KMS-11 (cell line): Measurements from ENCODE around the gene HNRNPUL1.

Source experiments
- H2AFZ ChIP-seq: fragments of 200-600 bp; sonication (generic); 2 replicates; pipeline ENCODE4 v1.6.1; 2016; ENCODE audit warnings: antibody characterized with exemption, mixed run types, low read depth
- H3K27ac ChIP-seq: fragments of 200-600 bp; sonication (generic); 2 replicates; pipeline ENCODE4 v1.6.1; 2016; ENCODE audit warnings: mild to moderate bottlenecking, mixed run types
- H3K27me3 ChIP-seq: fragments of 200-600 bp; sonication (generic); 2 replicates; pipeline ENCODE4 v1.6.1; 2017; ENCODE audit warnings: mild to moderate bottlenecking, low read depth, mixed run types, moderate library complexity; ENCODE audit not compliant: insufficient read depth
- H3K36me3 ChIP-seq: fragments of 200-600 bp; sonication (generic); 2 replicates; pipeline ENCODE4 v1.6.1; 2017; ENCODE audit warnings: mild to moderate bottlenecking, mixed run types; ENCODE audit not compliant: insufficient read depth
- H3K4me1 ChIP-seq: fragments of 200-600 bp; sonication (generic); 2 replicates; pipeline ENCODE4 v1.6.1; 2016; ENCODE audit warnings: mild to moderate bottlenecking, low read depth, mixed run types; ENCODE audit not compliant: poor library complexity, severe bottlenecking
- H3K4me2 ChIP-seq: fragments of 200-600 bp; sonication (generic); 2 replicates; pipeline ENCODE4 v1.7.0; 2016; ENCODE audit warnings: mild to moderate bottlenecking, mixed run types
- H3K4me3 ChIP-seq: fragments of 200-600 bp; sonication (generic); IDR thresholded peaks from 2 replicates; pipeline ENCODE4 v1.6.1; 2017; ENCODE audit warnings: low read depth, low read length, mixed read lengths; ENCODE audit not compliant: insufficient read depth
- H3K79me2 ChIP-seq: fragments of 200-600 bp; sonication (generic); 2 replicates; pipeline ENCODE4 v1.6.1; 2016; ENCODE audit warnings: low read depth, mixed run types; ENCODE audit not compliant: insufficient read depth
- H3K9ac ChIP-seq: fragments of 200-600 bp; sonication (generic); 2 replicates; pipeline ENCODE4 v1.6.1; 2016; ENCODE audit warnings: mild to moderate bottlenecking, mixed run types
- H4K20me1 ChIP-seq: fragments of 200-600 bp; sonication (generic); 2 replicates; pipeline ENCODE4 v1.6.1; 2016; ENCODE audit warnings: mild to moderate bottlenecking, mixed run types; ENCODE audit not compliant: insufficient read depth
- TF ChIP-seq, protein P1 (sequence below): fragments of 200-600 bp; sonication (generic); conservative IDR thresholded peaks from 2 replicates; pipeline ENCODE4 v1.6.1; 2017; ENCODE audit warnings: low read depth, mild to moderate bottlenecking, antibody characterized with exemption, low read length, moderate library complexity, mixed read lengths

The HNRNPUL1 gene

DNA sequence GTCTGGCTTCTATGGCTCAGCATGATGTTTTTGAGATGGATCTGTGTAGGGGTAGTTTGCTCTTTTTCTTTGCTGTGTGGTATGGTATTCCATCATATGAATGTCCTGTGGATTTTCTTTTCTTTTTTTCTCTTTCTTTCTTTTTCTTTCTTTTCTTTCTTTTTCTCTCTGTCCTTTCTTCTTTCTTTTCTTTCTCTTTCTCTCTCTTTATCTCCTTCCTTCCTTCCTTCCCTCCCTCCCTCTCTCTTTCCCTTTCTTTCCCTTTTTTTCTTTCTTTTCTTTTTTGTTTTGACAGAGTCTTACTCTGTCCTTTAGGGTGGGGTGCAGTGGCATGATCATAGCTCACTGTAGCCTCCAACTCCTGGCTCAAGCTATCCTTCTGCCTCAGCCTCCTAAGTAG is 9.0 kb upstream of the HNRNPUL1 start:
- Histone ChIP-seq H3K4me3 (no peak overlapping the region), H3K4me2 (no peak overlapping the region), H3K27me3 (0 out of 2 replicates have a peak, but pooled peaks cover 10% of the 10 kb centered on the region), H3K4me1 (no peaks in the 10 kb centered on the region), H3K36me3 (no peaks in the 10 kb centered on the region), H3K27ac (no peak overlapping the region), H2AFZ (no peak overlapping the region), H3K79me2 (no peaks in the 10 kb centered on the region), H4K20me1 (no peaks in the 10 kb centered on the region), H3K9ac (no peak overlapping the region)
- TF ChIP-seq, protein P1, sequence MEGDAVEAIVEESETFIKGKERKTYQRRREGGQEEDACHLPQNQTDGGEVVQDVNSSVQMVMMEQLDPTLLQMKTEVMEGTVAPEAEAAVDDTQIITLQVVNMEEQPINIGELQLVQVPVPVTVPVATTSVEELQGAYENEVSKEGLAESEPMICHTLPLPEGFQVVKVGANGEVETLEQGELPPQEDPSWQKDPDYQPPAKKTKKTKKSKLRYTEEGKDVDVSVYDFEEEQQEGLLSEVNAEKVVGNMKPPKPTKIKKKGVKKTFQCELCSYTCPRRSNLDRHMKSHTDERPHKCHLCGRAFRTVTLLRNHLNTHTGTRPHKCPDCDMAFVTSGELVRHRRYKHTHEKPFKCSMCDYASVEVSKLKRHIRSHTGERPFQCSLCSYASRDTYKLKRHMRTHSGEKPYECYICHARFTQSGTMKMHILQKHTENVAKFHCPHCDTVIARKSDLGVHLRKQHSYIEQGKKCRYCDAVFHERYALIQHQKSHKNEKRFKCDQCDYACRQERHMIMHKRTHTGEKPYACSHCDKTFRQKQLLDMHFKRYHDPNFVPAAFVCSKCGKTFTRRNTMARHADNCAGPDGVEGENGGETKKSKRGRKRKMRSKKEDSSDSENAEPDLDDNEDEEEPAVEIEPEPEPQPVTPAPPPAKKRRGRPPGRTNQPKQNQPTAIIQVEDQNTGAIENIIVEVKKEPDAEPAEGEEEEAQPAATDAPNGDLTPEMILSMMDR: no peak

DNA sequence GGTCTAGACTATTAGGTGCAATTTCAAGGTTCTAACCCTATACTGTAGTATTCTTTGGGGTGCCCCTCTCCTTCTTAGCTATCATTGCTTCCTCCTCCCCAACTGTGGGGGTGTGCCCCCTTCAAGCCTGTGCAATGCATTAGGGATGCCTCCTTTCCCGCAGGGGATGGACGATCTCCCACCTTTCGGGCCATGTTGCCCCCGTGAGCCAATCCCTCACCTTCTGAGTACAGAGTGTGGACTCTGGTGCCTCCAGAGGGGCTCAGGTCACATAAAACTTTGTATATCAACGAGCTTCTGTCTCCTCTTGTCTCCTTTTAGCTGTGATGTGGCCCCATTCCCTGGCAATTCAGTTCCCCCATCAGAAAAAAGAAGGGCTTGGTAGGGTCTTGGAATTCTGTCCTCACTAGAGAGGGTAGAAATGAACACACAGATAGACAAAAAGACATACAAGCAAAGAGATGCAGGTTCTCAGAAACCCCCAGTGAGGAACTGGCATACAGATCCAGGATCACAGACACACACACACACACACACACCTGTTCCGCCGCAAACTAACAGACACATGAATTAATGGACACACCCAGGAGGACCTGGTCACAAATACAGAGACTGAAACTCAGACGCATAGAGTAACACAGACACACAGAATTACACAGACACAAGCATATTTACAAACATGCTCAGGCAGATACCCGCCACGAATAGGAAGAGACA is 2.5 kb upstream of the HNRNPUL1 start:
- no peak overlapping the region for H3K27ac ChIP-seq
- no peaks in the 10 kb centered on the region for H4K20me1 ChIP-seq
- TF ChIP-seq, protein P1: no peak

DNA sequence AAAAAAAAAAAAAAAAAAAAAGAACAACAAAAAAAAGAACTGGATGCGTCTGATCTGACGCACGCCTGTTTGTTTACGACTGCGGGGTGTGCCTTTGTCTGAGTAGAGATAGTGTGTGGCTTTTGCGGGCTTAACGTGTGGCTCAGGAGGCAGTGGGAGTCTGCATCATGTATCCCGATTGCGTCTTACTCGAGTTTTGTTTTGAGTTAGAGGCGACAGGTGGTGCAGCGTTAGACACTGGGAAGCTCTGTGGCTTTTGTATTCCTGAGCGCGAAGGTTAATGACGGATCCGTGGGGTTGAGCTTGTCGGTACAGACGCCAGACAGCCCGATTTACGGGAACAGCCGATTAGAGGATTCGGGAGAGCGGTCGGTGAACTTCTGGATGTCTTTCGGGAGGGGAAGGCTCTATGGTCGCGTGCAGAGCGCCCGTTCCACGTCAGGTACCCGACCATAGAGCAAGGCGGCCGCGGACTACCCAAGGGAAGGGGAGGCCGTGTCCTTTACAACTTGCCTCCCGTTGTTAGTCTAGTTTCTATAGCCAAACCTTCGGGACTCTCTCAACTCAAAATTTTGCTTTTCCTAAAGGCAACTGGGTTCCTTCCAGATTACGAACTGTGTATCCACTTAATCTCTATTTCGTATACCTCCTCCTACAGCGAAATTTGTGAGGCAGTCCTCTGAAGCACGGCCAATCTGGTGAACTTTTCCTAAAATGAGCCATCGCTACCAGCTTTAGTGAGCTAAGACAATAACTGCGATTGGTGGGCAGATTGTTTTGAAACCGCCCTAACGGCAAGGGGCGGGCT is 926 bp upstream of the HNRNPUL1 start:
- H3K27ac ChIP-seq: peak overlapping the region; percentile 84

More for the DNA sequence above, 2.5 kb upstream of the HNRNPUL1 start:
- peaks cover 16% of the 10 kb centered on the region for H3K4me1 ChIP-seq
- peak overlapping the region; percentile 96 for H2AFZ ChIP-seq
- H3K36me3 ChIP-seq: no peaks in the 10 kb centered on the region
- peaks cover 4% of the 10 kb centered on the region; the same call in 1 of the 2 replicates for H3K27me3 ChIP-seq
- peaks cover 24% of the 10 kb centered on the region for H3K79me2 ChIP-seq
- peak overlapping the region; percentile 79; the same call in 1 of the 2 replicates for H3K9ac ChIP-seq
- H3K4me2 ChIP-seq: peak overlapping the region; percentile 83
- H3K4me3 ChIP-seq: no peak overlapping the region

More for the DNA sequence above, 926 bp upstream of the HNRNPUL1 start:
- peaks cover 40% of the 10 kb centered on the region for H3K79me2 ChIP-seq
- H3K27me3 ChIP-seq: peaks cover 4% of the 10 kb centered on the region; the same call in 1 of the 2 replicates
- TF ChIP-seq, protein P1: no peak
- H3K4me3 ChIP-seq: no peak overlapping the region
- H3K4me2 ChIP-seq: peak overlapping the region; percentile 83
- peaks cover 24% of the 10 kb centered on the region for H3K4me1 ChIP-seq
- H2AFZ ChIP-seq: peak overlapping the region; percentile 96; the same call in 1 of the 2 replicates
- H3K9ac ChIP-seq: peak overlapping the region; percentile 79
- no peaks in the 10 kb centered on the region for H4K20me1 ChIP-seq
- peaks cover 3% of the 10 kb centered on the region; the same call in 1 of the 2 replicates for H3K36me3 ChIP-seq
